Measurements from ENCODE around the gene ALKBH2.
"Not testable (repeated sequence)": the region's sequence is repeated elsewhere in the genome, so short reads cannot be mapped to it uniquely, and the experiment has no call there.

- TF ChIP-seq CTCF (IDR thresholded peaks at IDR 0.05); POLR2A (IDR thresholded peaks at IDR 0.05); POLR2AphosphoS5 (IDR thresholded peaks at IDR 0.05; ENCODE audit: insufficient read depth in 1 of 2, low read depth in 1 of 2): not testable (repeated sequence)
Observed at GRCh38 chr12:109054124-109054513, 39.2 kb downstream of the ALKBH2 start.
